Ovary (tissue), 9 donors: ENCODE data around the gene KRT13. TPM values are rescaled to one million over a fixed set of nuclear protein-coding genes. Genes with fewer than 3 reads are reported as not detected.
A peak's percentile ranks its signal among the peaks of the same experiment; 100 is the strongest.

Experiments used
- DNase-seq, 5 donors: peaks; one replicate each; pipeline ENCODE4 v3.0.0-alpha.2; 2019 to 2020
- H3K27ac ChIP-seq, 2 donors: fragments of 200-600 bp; one replicate each; pipeline versions ENCODE4 v1.5.1 to v1.8.0; 2019 to 2022
- H3K27me3 ChIP-seq: fragments of 200-600 bp; one replicate; pipeline ENCODE4 v1.8.0; 2022
- H3K36me3 ChIP-seq: fragments of 200-600 bp; sonication (generic); one replicate; pipeline ENCODE4 v1.5.1; 2019
- H3K4me1 ChIP-seq: one replicate; pipeline ENCODE4 v1.8.1; 2013; ENCODE audit warnings: mild to moderate bottlenecking, moderate library complexity; ENCODE audit not compliant: insufficient read depth
- H3K4me3 ChIP-seq: fragments of 200-600 bp; sonication (generic); one replicate; pipeline ENCODE4 v1.5.1; 2017
- H3K9me3 ChIP-seq, 2 donors: fragments of 200-600 bp in 1 of 2; sonication (generic) in 1 of 2; one replicate each; pipeline versions ENCODE4 v1.5.1 to v1.8.1; 2013 to 2019; ENCODE audit warnings: mild to moderate bottlenecking in 1 of 2, moderate library complexity in 1 of 2
- EP300 ChIP-seq: sonication (generic); formaldehyde crosslinking; IDR thresholded peaks from one replicate; pipeline ENCODE4 v1.6.1; 2017; ENCODE audit warnings: antibody characterized with exemption
- POLR2A ChIP-seq: fragments of 450-650 bp; IDR thresholded peaks from one replicate; pipeline ENCODE4 v1.6.1; 2017; ENCODE audit warnings: antibody characterized with exemption, mild to moderate bottlenecking, moderate library complexity
- WGBS, 3 donors: extraction: QIAGEN DNeasy Blood & Tissue Kit in 1 of 3; methylation state at CpG; one replicate each; pipeline versions ENCODE4 v1.1.5 to v1.1.7; 2013 to 2017; 5-methylcytosine and 5-hydroxymethylcytosine counted together
- intact Hi-C, 4 donors: fragments of 100-400 bp; cut with DNase I; formaldehyde crosslinking; loops; one replicate each; pipeline versions ENCODE4 v1.11.0 to v1.15.1; 2022 to 2023
- polyA plus RNA-seq, 2 donors: library from polyadenylated mRNA; stranded (reverse); fragments of 200-250 nt in 1 of 2; fragments of 350-450 nt in 1 of 2; fragmentation: Illumina TruSeq in 1 of 2; extraction: RNeasy Lipid Tissue Mini Kit (QIAGEN cat#74804) in 1 of 2; gene quantifications; one replicate each; pipeline ENCODE4 v1.2.3, GENCODE V29; 2013 to 2014
- total RNA-seq, 7 donors: library from RNA; depleted of rRNA in 2 of 7; stranded (reverse); fragments of >200 nt in 2 of 7; fragmentation: NEBNext Ultra II Directional in 3 of 7; extraction: Animal tissue kit (Norgen Biotek cat#: 25700) in 3 of 7; gene quantifications; one replicate each; pipeline versions ENCODE4 v1.1.0 to v1.2.4, GENCODE V29; 2016 to 2023
- TF ChIP-seq, protein P1 (sequence below), 3 donors: fragments of 450-650 bp in 2 of 3; fragments of 200-600 bp in 1 of 3; IDR thresholded peaks; one replicate each; pipeline versions ENCODE4 v1.5.1 to v1.8.0; 2016 to 2022; ENCODE audit warnings: antibody characterized with exemption in 3 of 3, mild to moderate bottlenecking in 1 of 3
- donor health status: DM: no; HTN: no; CAD: no; lungs with moderate emphysema.
- donor health status: DM: no; HTN: no; CAD: no.
- donor health status: Bipolar disorder and iron deficiency.
- donor health status: DM: yes; HTN: yes; CAD: no.
- donor health status: DM: no; HTN: no; CAD: no.
- donor health status: DM: yes; HTN: yes; CAD: no.

Gene KRT13
- total and polyA plus RNA-seq, 9 donors, result 0.16 to 3.7 (median 1.1) TPM; not detected in 2

DNA sequence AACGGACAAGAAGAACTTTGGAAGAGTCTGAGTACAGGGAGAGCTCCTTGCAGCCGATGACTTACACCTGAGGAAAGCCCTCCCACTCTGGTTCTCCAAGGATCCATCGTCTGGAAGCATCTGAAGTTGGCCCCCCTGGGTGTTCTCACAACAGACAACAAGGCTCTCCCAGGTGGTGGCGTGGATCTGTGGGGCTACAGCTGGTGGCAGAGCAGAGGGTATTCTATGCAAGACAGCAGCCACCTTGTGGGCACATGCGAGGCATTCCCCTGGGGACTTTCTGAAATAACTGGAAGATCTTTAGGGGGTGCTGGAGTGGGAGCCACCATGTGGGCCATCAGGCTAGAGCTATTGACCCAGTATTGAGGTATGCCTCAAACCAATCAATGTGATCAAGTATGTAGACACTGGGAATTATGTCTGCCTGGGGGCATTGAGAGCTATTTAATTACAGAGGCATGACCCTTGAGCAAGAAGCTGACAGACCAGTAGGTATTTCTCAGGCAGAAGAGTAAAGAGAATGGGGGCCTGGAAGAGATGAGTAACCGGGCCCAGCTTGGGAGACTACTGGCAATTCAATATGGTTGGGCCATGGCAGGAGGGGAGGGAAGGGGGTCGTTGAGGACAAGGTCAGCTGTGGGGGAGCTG lies 29.6 kb upstream of the KRT13 start:
- no peaks in the 10 kb centered on the region for H3K27me3 ChIP-seq

DNA sequence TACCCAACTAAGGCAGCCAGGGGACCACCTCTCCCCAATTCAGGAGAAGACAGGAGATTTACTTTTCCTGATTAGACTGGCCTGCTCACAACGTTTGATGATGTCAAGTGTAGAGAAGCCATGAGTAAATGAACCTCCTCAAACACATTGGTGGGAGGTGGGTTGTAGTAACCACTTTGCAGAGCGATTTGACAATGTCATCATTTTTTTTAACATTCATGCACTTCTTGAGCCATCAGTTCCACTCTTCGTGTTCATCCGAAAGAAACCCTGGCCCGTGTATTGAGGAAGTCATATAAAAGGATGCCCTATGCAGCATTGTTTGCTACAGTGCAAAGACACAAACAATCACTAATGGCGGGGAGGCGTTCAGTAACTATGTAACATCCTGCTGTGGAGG lies 28.2 kb upstream of the KRT13 start:
- TF ChIP-seq EP300 (no peak), POLR2A (no peak)
- TF ChIP-seq, protein P1, sequence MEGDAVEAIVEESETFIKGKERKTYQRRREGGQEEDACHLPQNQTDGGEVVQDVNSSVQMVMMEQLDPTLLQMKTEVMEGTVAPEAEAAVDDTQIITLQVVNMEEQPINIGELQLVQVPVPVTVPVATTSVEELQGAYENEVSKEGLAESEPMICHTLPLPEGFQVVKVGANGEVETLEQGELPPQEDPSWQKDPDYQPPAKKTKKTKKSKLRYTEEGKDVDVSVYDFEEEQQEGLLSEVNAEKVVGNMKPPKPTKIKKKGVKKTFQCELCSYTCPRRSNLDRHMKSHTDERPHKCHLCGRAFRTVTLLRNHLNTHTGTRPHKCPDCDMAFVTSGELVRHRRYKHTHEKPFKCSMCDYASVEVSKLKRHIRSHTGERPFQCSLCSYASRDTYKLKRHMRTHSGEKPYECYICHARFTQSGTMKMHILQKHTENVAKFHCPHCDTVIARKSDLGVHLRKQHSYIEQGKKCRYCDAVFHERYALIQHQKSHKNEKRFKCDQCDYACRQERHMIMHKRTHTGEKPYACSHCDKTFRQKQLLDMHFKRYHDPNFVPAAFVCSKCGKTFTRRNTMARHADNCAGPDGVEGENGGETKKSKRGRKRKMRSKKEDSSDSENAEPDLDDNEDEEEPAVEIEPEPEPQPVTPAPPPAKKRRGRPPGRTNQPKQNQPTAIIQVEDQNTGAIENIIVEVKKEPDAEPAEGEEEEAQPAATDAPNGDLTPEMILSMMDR (IDR thresholded peaks at IDR 0.05), result no peak
- Histone ChIP-seq H3K9me3 (no peaks in the 10 kb centered on the region), H3K27me3 (no peaks in the 10 kb centered on the region), H3K4me3 (no peak overlapping the region), H3K27ac (no peak overlapping the region), H3K4me1 (peaks cover 1% of the 10 kb centered on the region), H3K36me3 (no peaks in the 10 kb centered on the region)
- intact Hi-C loops, result no loop called here
- 84 to 89% (median 87%) methylated on average over 7 of the region's 7 CpGs for WGBS, 3 donors
- no peak for DNase-seq

More for the DNA sequence above, 29.6 kb upstream of the KRT13 start:
- H3K9me3 ChIP-seq, result no peaks in the 10 kb centered on the region
- DNase-seq, result peak in 2 of 5 donors; percentile 5 to 23
- intact Hi-C loops, result no loop called here
- no peak overlapping the region for H3K27ac ChIP-seq
- H3K4me1 ChIP-seq, result peaks cover 1% of the 10 kb centered on the region
- no peaks in the 10 kb centered on the region for H3K36me3 ChIP-seq
- TF ChIP-seq, protein P1 (IDR thresholded peaks at IDR 0.05), result no peak
- TF ChIP-seq POLR2A (no peak), EP300 (no peak)
- 76 to 80% (median 80%) methylated on average over 7 of the region's 7 CpGs for WGBS, 3 donors
- no peak overlapping the region for H3K4me3 ChIP-seq

DNA sequence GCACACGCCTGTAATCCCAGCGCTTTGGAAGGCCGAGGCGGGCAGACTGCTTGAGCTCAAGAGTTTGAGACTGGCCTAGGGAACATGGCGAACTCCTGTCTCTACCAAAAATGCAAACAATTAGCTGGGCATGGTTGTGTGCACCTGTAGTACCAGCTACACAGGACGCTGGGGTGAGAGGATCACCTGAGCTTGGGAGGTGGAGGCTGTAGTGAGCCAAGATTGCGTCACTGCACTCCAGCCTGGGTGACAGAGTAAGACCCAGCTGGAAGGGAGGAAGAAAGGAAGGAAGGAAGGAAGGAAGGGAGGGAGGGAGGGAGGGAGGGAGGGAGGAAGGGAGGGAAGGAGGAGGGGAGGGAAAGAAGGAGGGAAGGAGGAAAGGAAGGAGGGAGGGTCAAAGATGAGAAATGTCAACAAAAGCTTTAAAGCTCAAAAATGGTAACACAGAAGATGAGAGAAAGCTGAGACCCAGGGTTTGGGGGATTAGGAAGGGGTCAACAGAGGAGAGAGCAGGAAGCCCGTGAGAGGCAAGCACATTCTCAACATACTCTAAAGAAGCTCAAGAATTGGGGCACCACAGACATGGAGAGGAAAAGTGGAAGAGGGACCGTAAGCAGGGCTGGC lies 27.6 kb upstream of the KRT13 start:
- peaks cover 1% of the 10 kb centered on the region for H3K4me1 ChIP-seq
- H3K9me3 ChIP-seq, result no peaks in the 10 kb centered on the region
- 79 to 82% (median 81%) methylated on average over 9 of the region's 9 CpGs for WGBS, 3 donors
- H3K27ac ChIP-seq, result no peak overlapping the region
- no peak for DNase-seq
- no peaks in the 10 kb centered on the region for H3K27me3 ChIP-seq
- no peak for TF ChIP-seq POLR2A
- TF ChIP-seq, protein P1 (IDR thresholded peaks at IDR 0.05), result no peak
- TF ChIP-seq EP300, result no peak
- no peaks in the 10 kb centered on the region for H3K36me3 ChIP-seq
- intact Hi-C loops, result no loop called here
- no peak overlapping the region for H3K4me3 ChIP-seq

DNA sequence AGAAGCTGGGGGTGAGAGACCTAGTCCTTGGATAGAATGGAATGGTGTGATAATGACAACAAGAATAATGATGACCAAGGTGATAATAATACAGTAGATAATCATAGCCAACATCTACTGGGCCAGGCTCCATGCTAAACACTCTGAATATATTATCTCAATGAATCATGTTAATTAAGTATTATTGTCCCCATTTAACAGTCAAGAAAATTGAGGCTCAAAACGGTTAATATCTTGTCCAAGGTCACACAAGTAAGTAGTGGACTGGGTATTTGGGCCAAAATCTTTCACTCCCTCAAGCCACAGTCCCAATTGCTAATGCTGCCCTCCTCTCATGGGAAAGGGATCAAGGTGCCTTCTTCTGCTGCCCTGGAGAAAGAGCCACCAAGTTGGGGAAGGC lies 26.6 kb upstream of the KRT13 start:
- Histone ChIP-seq H3K36me3 (no peaks in the 10 kb centered on the region), H3K9me3 (no peaks in the 10 kb centered on the region), H3K27me3 (no peaks in the 10 kb centered on the region), H3K4me1 (peaks cover 1% of the 10 kb centered on the region), H3K27ac (no peak overlapping the region), H3K4me3 (no peak overlapping the region)
- 47 to 65% (median 63%) methylated on average over 1 of the region's 1 CpG for WGBS, 3 donors
- DNase-seq, result no peak
- TF ChIP-seq POLR2A, result no peak
- no peak for TF ChIP-seq EP300
- TF ChIP-seq, protein P1 (IDR thresholded peaks at IDR 0.05), result no peak
- intact Hi-C loops, result no loop called here
